Measurements from ENCODE around the gene PKP4. TPM values are rescaled to one million over a fixed set of nuclear protein-coding genes. Genes with fewer than 3 reads are reported as not detected.

PKP4 gene
- total and polyA plus RNA-seq, 2 donors (not counting 1 experiment from before 2014, with no cell fraction given), result 2.0 to 13.3 TPM

DNA sequence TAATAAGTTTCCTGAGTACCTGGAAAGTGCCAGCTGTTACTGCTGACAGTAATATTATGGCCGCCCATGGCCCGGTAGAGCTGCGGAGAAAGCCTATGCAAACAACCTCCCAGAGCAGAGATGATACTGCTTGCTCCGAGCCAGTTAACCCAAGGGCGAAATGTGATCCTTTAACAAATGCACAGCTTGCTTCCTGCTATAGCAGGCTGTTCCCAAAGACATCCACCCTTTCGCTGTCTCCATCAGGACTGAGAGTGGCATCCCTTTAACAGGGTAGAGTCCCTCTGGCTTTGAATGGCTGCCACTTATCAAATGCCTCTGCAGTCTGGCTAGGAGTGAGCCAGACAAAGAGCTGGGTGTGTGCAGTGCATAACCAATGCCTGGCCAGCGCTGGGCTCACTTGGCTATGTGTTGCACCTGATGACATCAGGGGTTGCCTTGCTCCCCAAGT, 268.7 kb downstream of the PKP4 start:
- TF ChIP-seq EZH2 (IDR thresholded peaks at IDR 0.05; ENCODE audit: borderline replicate concordance, insufficient read depth, low read depth, low read length, poor library complexity, severe bottlenecking), result no peak
- no peaks in the 10 kb centered on the region for H4K20me1 ChIP-seq (ENCODE audit: control insufficient read depth, insufficient read depth, low read length, poor library complexity, severe bottlenecking)
- no peak overlapping the region for H3K4me3 ChIP-seq (ENCODE audit: control extremely low read depth in 1 of 5, extremely low read depth in 1 of 5, insufficient read depth in 1 of 5, low read depth in 2 of 5, low read length in 4 of 5)
- no peak overlapping the region for H3K27ac Mint-ChIP-seq
- 95% methylated on average over 7 of the region's 7 CpGs for WGBS (ENCODE audit: insufficient coverage)
- no peaks in the 10 kb centered on the region for H3K36me3 ChIP-seq (replicated peaks in 1 of 2; ENCODE audit: control extremely low read depth in 1 of 2, control insufficient read depth in 1 of 2, extremely low read depth in 1 of 2, insufficient read depth in 2 of 2, low read length in 1 of 2)
- no peaks in the 10 kb centered on the region for H3K4me1 ChIP-seq (ENCODE audit: control insufficient read depth in 2 of 2, insufficient read depth in 2 of 2, low read length in 2 of 2)
- H3K4me3 Mint-ChIP-seq, result no peak overlapping the region
- H3K9me3 Mint-ChIP-seq (ENCODE audit: insufficient read depth), result no peaks in the 10 kb centered on the region
- ATAC-seq (ENCODE audit: low read depth), result no peak
- H2AFZ ChIP-seq (ENCODE audit: insufficient read depth, low read depth, low read length, poor library complexity, severe bottlenecking), result no peak overlapping the region
- intact Hi-C loops (cut with micrococcal nuclease), result no loop called here
- H3K27me3 ChIP-seq (replicated peaks in 1 of 4; ENCODE audit: control extremely low read depth in 1 of 4, control insufficient read depth in 3 of 4, insufficient read depth in 4 of 4, low read length in 3 of 4), result no peaks in the 10 kb centered on the region
- CTCF ChIA-PET, result no interaction called here
- no peak for DNase-seq
- POLR2A ChIA-PET, result no interaction called here
- H3K4me1 Mint-ChIP-seq, result no peaks in the 10 kb centered on the region
- no peak overlapping the region for H3K9ac ChIP-seq (ENCODE audit: low read length)
- H3K79me2 ChIP-seq (ENCODE audit: control insufficient read depth, insufficient read depth, low read length), result no peaks in the 10 kb centered on the region
- H3K4me2 ChIP-seq (replicated peaks; ENCODE audit: low read depth, low read length, poor library complexity, severe bottlenecking), result no peak overlapping the region
- H3K27me3 Mint-ChIP-seq, result peaks cover 9% of the 10 kb centered on the region
- no peak overlapping the region for H3K27ac ChIP-seq (ENCODE audit: low read length in 2 of 2)
- H3K9me3 ChIP-seq (ENCODE audit: control extremely low read depth in 1 of 3, control insufficient read depth in 2 of 3, insufficient read depth in 1 of 3, low read length in 2 of 3), result no peaks in the 10 kb centered on the region

DNA sequence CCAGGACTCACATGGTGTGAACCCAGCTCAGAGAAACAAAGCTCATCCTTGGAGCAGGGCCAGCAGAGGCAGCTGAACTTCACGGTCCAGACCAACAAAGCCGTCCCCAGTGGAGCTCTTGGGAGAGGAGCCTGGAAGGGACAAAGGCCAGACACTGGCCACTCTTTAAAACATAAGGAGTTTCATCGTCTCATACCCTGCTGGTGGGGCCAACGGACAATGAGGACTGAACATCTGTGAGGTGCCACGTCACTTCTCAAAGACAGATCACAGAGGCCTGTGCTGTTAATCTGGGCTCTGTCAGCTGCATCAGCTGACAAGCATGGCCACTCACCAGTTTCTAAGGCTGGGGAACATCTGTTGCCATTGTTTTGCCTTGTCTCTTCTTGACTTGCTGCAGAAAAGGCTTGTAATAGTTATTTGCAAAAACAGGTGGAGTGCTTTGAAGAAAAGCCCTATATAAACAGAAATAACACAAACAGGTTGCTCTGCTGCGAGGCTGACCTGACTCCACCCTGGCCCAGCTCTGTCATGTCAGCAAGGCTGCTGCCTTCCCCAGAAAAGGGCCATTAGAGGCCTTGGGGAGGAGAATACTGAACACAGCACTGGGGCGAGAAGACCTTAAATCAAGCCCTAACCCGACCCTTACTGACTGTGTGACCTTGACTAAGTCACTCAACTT, 270.3 kb downstream of the PKP4 start:
- no peak overlapping the region for H3K4me3 Mint-ChIP-seq
- Histone ChIP-seq H3K27ac (ENCODE audit: low read length in 2 of 2) (no peak overlapping the region), H2AFZ (ENCODE audit: insufficient read depth, low read depth, low read length, poor library complexity, severe bottlenecking) (no peak overlapping the region), H3K36me3 (replicated peaks in 1 of 2; ENCODE audit: control extremely low read depth in 1 of 2, control insufficient read depth in 1 of 2, extremely low read depth in 1 of 2, insufficient read depth in 2 of 2, low read length in 1 of 2) (no peaks in the 10 kb centered on the region), H3K4me1 (ENCODE audit: control insufficient read depth in 2 of 2, insufficient read depth in 2 of 2, low read length in 2 of 2) (no peaks in the 10 kb centered on the region), H3K4me2 (replicated peaks; ENCODE audit: low read depth, low read length, poor library complexity, severe bottlenecking) (no peak overlapping the region), H3K79me2 (ENCODE audit: control insufficient read depth, insufficient read depth, low read length) (no peaks in the 10 kb centered on the region), H3K27me3 (replicated peaks in 1 of 4; ENCODE audit: control extremely low read depth in 1 of 4, control insufficient read depth in 3 of 4, insufficient read depth in 4 of 4, low read length in 3 of 4) (no peaks in the 10 kb centered on the region), H3K9me3 (ENCODE audit: control extremely low read depth in 1 of 3, control insufficient read depth in 2 of 3, insufficient read depth in 1 of 3, low read length in 2 of 3) (no peaks in the 10 kb centered on the region), H3K4me3 (ENCODE audit: control extremely low read depth in 1 of 5, extremely low read depth in 1 of 5, insufficient read depth in 1 of 5, low read depth in 2 of 5, low read length in 4 of 5) (no peak overlapping the region), H4K20me1 (ENCODE audit: control insufficient read depth, insufficient read depth, low read length, poor library complexity, severe bottlenecking) (no peaks in the 10 kb centered on the region), H3K9ac (ENCODE audit: low read length) (no peak overlapping the region)
- no peak overlapping the region for H3K27ac Mint-ChIP-seq
- no peak for DNase-seq
- CTCF ChIA-PET, result interaction anchor here (1.0 kb wide), 1 partner anchor 547 kb away, joined by 3 read pairs; no protein-coding TSS in a partner anchor
- H3K4me1 Mint-ChIP-seq, result no peaks in the 10 kb centered on the region
- POLR2A ChIA-PET, result no interaction called here
- ATAC-seq (ENCODE audit: low read depth), result no peak
- WGBS (ENCODE audit: insufficient coverage), result 67% methylated on average over 6 of the region's 8 CpGs
- intact Hi-C loops (cut with micrococcal nuclease), result no loop called here
- peaks cover 9% of the 10 kb centered on the region for H3K27me3 Mint-ChIP-seq
- no peak for TF ChIP-seq EZH2 (IDR thresholded peaks at IDR 0.05; ENCODE audit: borderline replicate concordance, insufficient read depth, low read depth, low read length, poor library complexity, severe bottlenecking)
- no peak for TF ChIP-seq CTCF (IDR thresholded peaks at IDR 0.05)
- no peaks in the 10 kb centered on the region for H3K9me3 Mint-ChIP-seq (ENCODE audit: insufficient read depth)
